Activated T-helper 1 cell treated with anti-CD3 and anti-CD28 coated beads, Interleukin-12 subunit alpha, Interleukin-12 subunit beta, Interleukin-2, Interleukin-4 antibody, amounts not matched to agents 30 ng/mL and 10 ng/mL and 1 ng/mL, durations not matched to agents 14 hours and 24 hours and 36 hours (primary cell): Measurements from ENCODE around the gene RSPH10B. TPM values are rescaled to one million over a fixed set of nuclear protein-coding genes. Genes with fewer than 3 reads are reported as not detected.
"Not testable (repeated sequence)": the region's sequence is repeated elsewhere in the genome, so short reads cannot be mapped to it uniquely, and the experiment has no call there.

Experiments
- DNase-seq: peaks from one replicate; pipeline ENCODE4 v3.0.0; 2021; ENCODE audit warnings: low spot score
- H3K27ac Mint-ChIP-seq: one replicate; pipeline ENCODE4 v1.8.0; 2021; ENCODE audit warnings: mild to moderate bottlenecking, mixed read lengths
- H3K27me3 Mint-ChIP-seq: one replicate; pipeline ENCODE4 v1.8.0; 2022; ENCODE audit warnings: mild to moderate bottlenecking, moderate library complexity, mixed read lengths; ENCODE audit not compliant: insufficient read depth
- H3K36me3 Mint-ChIP-seq: one replicate; pipeline ENCODE4 v1.8.0; 2021; ENCODE audit warnings: low read depth, mixed read lengths
- H3K4me1 Mint-ChIP-seq: one replicate; pipeline ENCODE4 v1.8.0; 2021; ENCODE audit warnings: low read depth, mixed read lengths
- H3K4me3 Mint-ChIP-seq: one replicate; pipeline ENCODE4 v1.8.0; 2021; ENCODE audit warnings: mild to moderate bottlenecking, moderate library complexity, mixed read lengths
- H3K9me3 Mint-ChIP-seq: one replicate; pipeline ENCODE4 v1.8.0; 2021; ENCODE audit warnings: mixed read lengths
- intact Hi-C: fragments of 100-400 bp; cut with micrococcal nuclease; formaldehyde crosslinking; loops from one replicate; pipeline ENCODE4 v1.15.1; 2024
- total RNA-seq: library from RNA; stranded (reverse); gene quantifications from 2 replicates; pipeline ENCODE4 v1.2.3, GENCODE V29; 2022

The RSPH10B gene
- total RNA-seq, result 0.81 and 1.1 TPM in 2 replicates

DNA sequence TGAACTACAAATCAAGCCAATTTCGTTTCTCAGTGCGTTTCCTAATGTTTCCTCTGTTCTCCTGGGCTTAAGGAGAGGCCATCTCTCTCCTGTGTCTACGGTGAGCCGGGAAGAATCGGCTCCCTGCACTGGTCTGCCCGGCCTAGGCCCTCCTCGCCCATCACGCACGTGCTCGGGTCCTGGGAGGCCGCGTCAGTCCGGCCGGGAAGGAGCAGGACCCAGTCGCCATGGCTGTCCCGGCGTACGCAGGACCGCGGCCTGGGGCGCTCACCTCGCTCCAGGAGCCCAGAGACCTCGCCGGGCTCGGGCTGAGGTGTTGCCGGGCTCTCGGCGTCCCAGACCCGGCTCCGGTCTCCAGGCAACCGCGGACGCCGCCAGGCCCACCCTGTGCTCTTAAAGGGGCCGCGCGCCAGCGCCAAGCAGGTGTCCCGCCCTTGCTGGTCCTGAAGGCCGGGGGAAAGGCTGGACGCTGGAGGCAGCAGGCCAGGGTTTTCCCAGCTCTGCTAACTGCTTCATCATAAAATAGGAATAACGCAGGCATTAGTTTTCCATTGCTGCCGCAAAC is at the start of gene RSPH10B:
Gene RSPH10B (minus strand): TSS at position 343 of the 565 bp plus-strand sequence. CDS start 3,573 bp downstream, outside the sequence.
- H3K9me3 Mint-ChIP-seq, DNase-seq, intact Hi-C loops, H3K36me3 Mint-ChIP-seq, H3K4me1 Mint-ChIP-seq, H3K4me3 Mint-ChIP-seq, H3K27me3 Mint-ChIP-seq, H3K27ac Mint-ChIP-seq: not testable (repeated sequence)

GRCh38 chr7:6016653-6016966 is 46.1 kb upstream of the RSPH10B start:
- intact Hi-C loops, result no loop called here
- H3K4me3 Mint-ChIP-seq, result no peak overlapping the region
- peaks cover 53% of the 10 kb centered on the region for H3K36me3 Mint-ChIP-seq

GRCh38 chr7:6015917-6016652 is 45.6 kb upstream of the RSPH10B start:
- peaks cover 10% of the 10 kb centered on the region for H3K4me1 Mint-ChIP-seq
- H3K27me3 Mint-ChIP-seq, result no peaks in the 10 kb centered on the region
- H3K4me3 Mint-ChIP-seq, result no peak overlapping the region
- H3K27ac Mint-ChIP-seq, result peak overlapping the region; percentile 18
- H3K9me3 Mint-ChIP-seq, result no peaks in the 10 kb centered on the region
- intact Hi-C loops, result no loop called here
- DNase-seq, result no peak
- H3K36me3 Mint-ChIP-seq, result peaks cover 49% of the 10 kb centered on the region

More at GRCh38 chr7:6016653-6016966, 46.1 kb upstream of the RSPH10B start:
- Mint-ChIP-seq H3K27ac (no peak overlapping the region), H3K9me3 (no peaks in the 10 kb centered on the region), H3K27me3 (no peaks in the 10 kb centered on the region), H3K4me1 (peaks cover 5% of the 10 kb centered on the region)
- no peak for DNase-seq

GRCh38 chr7:6012355-6013104 is 42.0 kb upstream of the RSPH10B start:
- Mint-ChIP-seq H3K27me3 (no peaks in the 10 kb centered on the region), H3K4me3 (no peak overlapping the region), H3K9me3 (no peaks in the 10 kb centered on the region), H3K27ac (peak overlapping the region; percentile 2), H3K36me3 (peaks cover 32% of the 10 kb centered on the region), H3K4me1 (peaks cover 20% of the 10 kb centered on the region)
- intact Hi-C loops, result no loop called here
- no peak for DNase-seq

DNA sequence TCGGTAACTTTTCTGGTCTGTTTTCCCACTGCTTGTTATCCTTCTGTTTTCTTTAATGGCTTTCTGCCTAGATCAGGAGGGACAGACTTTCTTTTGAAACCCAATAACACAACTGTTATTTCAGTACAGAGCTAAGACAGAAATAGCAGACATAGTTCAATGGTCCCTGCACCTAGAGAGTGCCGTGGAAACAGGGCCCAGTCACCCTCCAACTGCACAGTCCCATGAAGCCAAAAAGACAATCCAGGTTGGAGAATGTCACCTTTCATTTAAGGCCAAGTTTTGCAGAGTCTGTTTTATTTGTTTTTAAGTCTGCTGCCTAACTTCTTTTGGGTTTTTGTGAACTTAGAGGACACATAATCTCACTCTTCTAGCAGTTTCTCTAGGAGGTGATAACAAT is 41.1 kb upstream of the RSPH10B start:
- H3K9me3 Mint-ChIP-seq, result no peaks in the 10 kb centered on the region
- DNase-seq, result no peak
- peaks cover 21% of the 10 kb centered on the region for H3K4me1 Mint-ChIP-seq
- intact Hi-C loops, result no loop called here
- no peaks in the 10 kb centered on the region for H3K27me3 Mint-ChIP-seq
- H3K4me3 Mint-ChIP-seq, result peak overlapping the region; percentile 89
- H3K27ac Mint-ChIP-seq, result no peak overlapping the region
- peaks cover 30% of the 10 kb centered on the region for H3K36me3 Mint-ChIP-seq

GRCh38 chr7:6010370-6010769 is 39.9 kb upstream of the RSPH10B start:
- intact Hi-C loops, DNase-seq, H3K27me3 Mint-ChIP-seq, H3K9me3 Mint-ChIP-seq: not testable (repeated sequence)
- H3K36me3 Mint-ChIP-seq, result peaks cover 19% of the 10 kb centered on the region
- peak overlapping the region; percentile 89 for H3K4me3 Mint-ChIP-seq
- peaks cover 18% of the 10 kb centered on the region for H3K4me1 Mint-ChIP-seq
- H3K27ac Mint-ChIP-seq, result peak overlapping the region; percentile 91

DNA sequence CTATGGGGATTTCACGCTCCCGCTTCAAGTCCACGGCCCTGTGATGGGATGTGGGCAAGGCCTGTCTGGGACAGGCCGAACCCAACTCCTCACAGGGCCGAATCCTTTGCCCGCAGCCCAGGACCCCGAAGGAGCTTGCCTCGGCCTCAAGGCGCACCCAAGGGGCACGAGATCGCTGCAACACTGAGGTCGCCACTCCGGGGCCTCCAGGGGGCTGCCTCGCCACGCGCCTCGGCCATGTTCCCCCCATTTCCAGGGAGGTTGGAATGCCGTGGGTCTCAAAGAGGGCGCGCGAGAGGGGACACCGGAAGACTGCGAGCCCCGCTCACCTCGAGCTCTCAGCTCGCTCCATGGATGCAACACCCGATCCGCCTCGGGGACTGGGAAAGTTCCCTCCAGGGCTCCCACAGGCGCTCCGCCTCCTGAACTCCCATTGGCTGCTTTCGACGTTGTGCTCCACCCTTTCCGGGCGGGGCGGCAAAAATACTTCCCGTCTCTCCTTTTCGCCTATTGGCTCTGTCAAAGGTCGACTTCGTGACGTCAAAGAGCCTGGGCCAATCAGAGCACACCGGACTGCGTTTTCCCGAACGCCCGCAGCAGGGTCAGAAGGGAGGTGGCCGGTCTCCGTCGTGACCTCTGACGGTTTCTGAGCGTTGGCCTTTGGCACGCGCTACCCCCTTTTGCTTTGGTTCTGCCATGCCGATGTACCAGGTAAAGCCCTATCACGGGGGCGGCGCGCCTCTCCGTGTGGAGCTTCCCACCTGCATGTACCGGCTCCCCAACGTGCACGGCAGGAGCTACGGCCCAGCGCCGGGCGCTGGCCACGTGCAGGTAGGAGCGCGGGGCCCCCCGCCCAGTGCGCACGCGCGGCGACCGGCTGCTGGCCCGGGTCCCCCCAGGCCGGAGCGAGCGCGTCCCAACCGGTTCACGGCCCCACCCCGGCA is 38.5 kb upstream of the RSPH10B start, which contains the start of the genes AIMP2 and PMS2:
Gene AIMP2 (plus strand): TSS at position 605 of the 944 bp plus-strand sequence. CDS start 92 bp downstream, at position 697.
Gene PMS2 (minus strand): TSS at position 382 of the 944 bp plus-strand sequence. CDS start 30 bp downstream, at position 352.
- Mint-ChIP-seq H3K4me1 (peaks cover 18% of the 10 kb centered on the region), H3K27me3 (no peaks in the 10 kb centered on the region), H3K4me3 (peak within 1 kb of the TSS; percentile 89), H3K27ac (peak within 1 kb of the TSS; percentile 91), H3K9me3 (no peaks in the 10 kb centered on the region), H3K36me3 (peaks cover 17% of the 10 kb centered on the region)
- peak; percentile 97 for DNase-seq
- intact Hi-C loops, result loop anchor here (5.0 kb wide), 2 partner anchors 438 to 1633 kb away; partner anchors contain the start of genes DAGLB and UMAD1

DNA sequence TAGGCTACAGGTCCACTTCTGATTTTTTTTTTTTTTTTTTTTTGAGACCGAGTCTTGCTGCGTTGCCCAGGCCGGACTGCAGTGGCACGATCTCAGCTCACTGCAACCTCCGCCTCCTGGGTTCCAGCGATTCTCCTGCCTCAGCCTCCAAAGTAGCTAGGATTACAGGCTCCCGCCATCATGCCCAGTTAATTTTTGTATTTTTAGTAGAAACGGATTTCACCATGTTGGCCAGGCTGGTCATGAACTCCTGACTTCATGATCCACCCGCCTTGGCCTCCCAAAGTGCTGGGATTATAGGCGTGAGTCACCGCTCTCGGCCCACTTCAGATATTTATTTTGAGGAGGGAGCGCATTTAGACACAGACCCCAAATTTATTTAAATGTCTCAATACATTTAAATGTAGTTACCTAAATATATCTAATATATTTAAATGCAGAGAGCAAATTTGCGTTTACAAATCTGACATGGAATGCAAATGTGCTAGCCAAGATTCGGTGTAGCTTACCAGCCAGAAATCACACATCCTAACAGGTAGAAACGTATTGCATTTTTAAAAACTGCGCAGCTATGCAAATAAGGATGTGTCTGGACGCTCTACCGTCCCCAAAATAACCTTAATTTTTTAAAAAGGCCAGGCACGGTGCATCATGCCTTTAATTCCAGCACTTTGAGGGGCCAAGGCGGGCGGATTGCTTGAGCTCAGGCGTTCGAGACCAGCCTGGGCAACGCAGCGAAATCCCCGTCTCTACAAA is 37.5 kb upstream of the RSPH10B start:
- peaks cover 18% of the 10 kb centered on the region for H3K4me1 Mint-ChIP-seq
- intact Hi-C loops, result loop anchor here (5.0 kb wide), 2 partner anchors 439 to 1634 kb away; partner anchors contain the start of genes DAGLB and UMAD1
- H3K27ac Mint-ChIP-seq, result peak overlapping the region; percentile 1
- not testable (repeated sequence) for H3K27me3 Mint-ChIP-seq, H3K9me3 Mint-ChIP-seq, DNase-seq
- H3K36me3 Mint-ChIP-seq, result peaks cover 16% of the 10 kb centered on the region
- H3K4me3 Mint-ChIP-seq, result peak overlapping the region; percentile 89

- peaks cover 14% of the 10 kb centered on the region for H3K36me3 Mint-ChIP-seq
- H3K27me3 Mint-ChIP-seq, result no peaks in the 10 kb centered on the region
- no peaks in the 10 kb centered on the region for H3K9me3 Mint-ChIP-seq
- peak overlapping the region; percentile 74 for H3K4me3 Mint-ChIP-seq
- H3K4me1 Mint-ChIP-seq, result peaks cover 18% of the 10 kb centered on the region
- intact Hi-C loops, result loop anchor here (5.0 kb wide), 2 partner anchors 440 to 1635 kb away; partner anchors contain the start of genes DAGLB and UMAD1
- DNase-seq, result no peak
- peak overlapping the region; percentile 1 for H3K27ac Mint-ChIP-seq
Observed at GRCh38 chr7:6007386-6007785, 36.9 kb upstream of the RSPH10B start.

DNA sequence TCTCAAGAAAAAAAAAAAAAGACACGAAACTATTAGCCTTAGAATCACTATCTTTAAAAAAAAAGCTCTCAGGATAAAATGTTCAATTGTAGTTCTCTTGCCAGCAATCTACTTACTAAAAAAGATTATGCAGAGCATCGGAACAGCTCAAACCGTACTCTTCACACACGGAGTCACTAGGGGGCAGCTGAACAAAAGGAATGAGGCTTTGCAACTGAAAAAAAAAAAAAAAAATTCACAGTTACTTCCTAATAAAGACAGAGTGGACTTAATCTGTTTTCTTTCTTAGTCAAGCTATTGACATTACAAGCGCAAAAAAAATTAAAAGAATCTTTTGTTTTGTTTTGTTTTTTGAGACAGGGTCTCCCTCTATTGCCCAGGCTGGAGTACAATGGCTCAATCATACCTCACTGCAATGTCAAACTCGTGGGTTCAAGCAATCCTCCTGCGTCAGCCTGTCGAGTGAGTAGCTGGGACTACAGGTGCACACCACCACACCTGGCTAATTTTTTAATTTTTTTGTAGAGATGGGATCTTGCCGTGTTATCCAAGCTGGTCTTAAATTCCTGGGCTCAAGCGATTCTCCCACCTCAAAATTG is 26.8 kb upstream of the RSPH10B start:
- Mint-ChIP-seq H3K4me3 (no peak overlapping the region), H3K36me3 (peaks cover 20% of the 10 kb centered on the region), H3K27ac (no peak overlapping the region), H3K4me1 (no peaks in the 10 kb centered on the region), H3K27me3 (no peaks in the 10 kb centered on the region), H3K9me3 (no peaks in the 10 kb centered on the region)
- intact Hi-C loops, result loop anchor here (1.0 kb wide), 2 partner anchors 109 to 326 kb away; no protein-coding TSS in a partner anchor
- DNase-seq, result no peak

GRCh38 chr7:5987061-5987460 is 16.6 kb upstream of the RSPH10B start:
- H3K27ac Mint-ChIP-seq, intact Hi-C loops, H3K4me3 Mint-ChIP-seq, H3K9me3 Mint-ChIP-seq, H3K4me1 Mint-ChIP-seq, DNase-seq, H3K27me3 Mint-ChIP-seq: not testable (repeated sequence)
- peaks cover 23% of the 10 kb centered on the region for H3K36me3 Mint-ChIP-seq
